Transverse colon (tissue), 4 donors: Measurements from ENCODE around the gene TPCN2.

ENCODE experiments used
- CTCF ChIP-seq, 5 experiments: fragments of 200-600 bp in 3 of 5; fragments of 450-650 bp in 2 of 5; sonication (generic) in 3 of 5; IDR thresholded peaks; 1 replicate in 2 of 5; 2 replicates in 3 of 5; pipeline ENCODE4 v1.5.1; 2016 to 2017; ENCODE audit warnings: antibody characterized with exemption in 5 of 5, inconsistent platforms in 3 of 5, mild to moderate bottlenecking in 2 of 5, moderate library complexity in 1 of 5
- EP300 ChIP-seq: sonication (generic); formaldehyde crosslinking; IDR thresholded peaks from one replicate; pipeline ENCODE4 v1.6.1; 2017; ENCODE audit warnings: antibody characterized with exemption, low read depth
- POLR2A ChIP-seq: fragments of 450-650 bp; IDR thresholded peaks from one replicate; pipeline ENCODE4 v1.6.1; 2016; ENCODE audit warnings: antibody characterized with exemption, mild to moderate bottlenecking, moderate library complexity
- POLR2AphosphoS5 ChIP-seq, 3 donors: sonication (generic); formaldehyde crosslinking; IDR thresholded peaks; one replicate each; pipeline ENCODE4 v1.6.1; 2016; ENCODE audit warnings: antibody characterized with exemption in 3 of 3

- TF ChIP-seq CTCF (IDR thresholded peaks at IDR 0.05): no peak
- TF ChIP-seq EP300: no peak
- TF ChIP-seq POLR2A: no peak
- TF ChIP-seq POLR2AphosphoS5 (IDR thresholded peaks at IDR 0.05): no peak
These were observed 77.1 kb downstream of the TPCN2 start for GRCh38 chr11:69125861-69126260.
